ENCODE results near the gene NRAS. TPM values are rescaled to one million over a fixed set of nuclear protein-coding genes. Genes with fewer than 3 reads are reported as not detected.
"Not testable (repeated sequence)": the region's sequence is repeated elsewhere in the genome, so short reads cannot be mapped to it uniquely, and the experiment has no call there.

NRAS gene
- polyA plus RNA-seq: 10 to 100 TPM in 2 of 3 donors, 1 to 10 TPM in 1; 7.2 to 19.6 (median 14.6) TPM

DNA sequence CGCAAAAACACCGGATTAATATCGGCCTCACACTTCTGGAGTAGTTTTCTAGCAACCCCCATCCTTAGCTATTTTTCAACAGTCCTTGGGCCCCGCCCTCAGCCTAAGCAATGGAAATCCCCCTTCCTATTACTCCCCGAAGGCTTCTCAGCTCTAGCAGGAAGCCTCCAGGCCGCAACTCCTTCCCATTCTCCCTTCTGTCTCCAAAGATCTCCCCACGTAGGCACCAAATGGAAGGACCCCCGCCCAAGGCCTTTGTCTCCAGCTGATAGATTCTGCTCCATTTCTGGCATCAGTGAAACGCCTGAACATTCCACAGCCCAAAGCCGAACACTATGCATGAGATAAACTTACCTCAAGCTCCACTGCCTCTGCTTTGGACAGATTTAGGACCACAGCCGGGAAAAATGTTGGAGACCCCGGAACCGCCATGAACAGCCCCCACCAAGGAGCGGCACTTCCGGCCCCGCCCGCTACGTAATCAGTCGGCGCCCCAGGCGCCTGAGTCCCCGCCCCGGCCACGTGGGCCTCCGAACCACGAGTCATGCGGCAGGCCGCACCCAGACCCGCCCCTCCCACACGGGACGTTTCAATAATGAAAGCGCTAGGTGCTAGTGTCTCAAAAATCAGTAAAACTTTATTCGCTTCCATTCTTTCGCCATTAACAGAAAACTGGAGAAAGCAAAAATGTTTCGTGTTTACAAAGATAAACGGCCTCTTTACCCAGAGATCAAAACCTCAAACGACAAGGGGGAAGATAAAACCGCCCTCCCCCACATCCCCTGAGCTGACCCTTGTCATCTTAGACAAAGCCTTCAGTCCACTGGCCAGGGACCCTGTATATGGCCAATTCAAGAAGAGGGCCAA, at the start of gene NRAS:
NRAS (minus strand) TSS at position 468 of the 867 bp plus-strand sequence. CDS start 611 bp downstream, outside the sequence.
- 0 to 1% (median 0%) methylated on average over 38 of the region's 38 CpGs for whole genome bisulfite sequencing, 3 donors

DNA sequence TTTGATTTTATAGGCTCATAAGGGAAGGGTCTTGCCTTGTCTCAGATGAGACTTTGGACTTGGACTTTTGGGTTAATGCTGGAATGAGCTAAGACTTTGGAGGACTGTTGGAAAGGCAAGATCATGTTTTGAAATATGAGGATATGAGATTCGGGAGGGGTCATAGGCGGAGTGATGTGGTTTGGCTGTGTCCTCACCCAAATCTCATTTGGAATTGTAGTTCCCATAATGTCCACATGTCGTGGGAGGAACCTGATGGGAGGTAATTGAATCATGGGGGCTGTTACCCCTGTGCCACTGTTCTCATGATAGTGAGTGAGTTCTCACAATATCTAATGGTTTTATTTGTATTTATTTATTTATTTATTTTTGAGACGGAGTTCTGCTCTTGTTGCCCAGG, 48.1 kb upstream of the NRAS start:
- no peak overlapping the region for H3K27ac ChIP-seq (ENCODE audit: low read depth, low read length)
- 82 to 86% (median 82%) methylated on average over 4 of the region's 4 CpGs for WGBS, 3 donors

More for the DNA sequence above, at the start of gene NRAS:
- no peak within 1 kb of the TSS for H3K27ac ChIP-seq (ENCODE audit: low read depth, low read length)

GRCh38 chr1:114758256-114758832, 41.8 kb upstream of the NRAS start:
- 23 to 31% (median 25%) methylated on average over 6 of the region's 6 CpGs for WGBS, 3 donors
- no peak overlapping the region for H3K27ac ChIP-seq (ENCODE audit: low read depth, low read length)

DNA sequence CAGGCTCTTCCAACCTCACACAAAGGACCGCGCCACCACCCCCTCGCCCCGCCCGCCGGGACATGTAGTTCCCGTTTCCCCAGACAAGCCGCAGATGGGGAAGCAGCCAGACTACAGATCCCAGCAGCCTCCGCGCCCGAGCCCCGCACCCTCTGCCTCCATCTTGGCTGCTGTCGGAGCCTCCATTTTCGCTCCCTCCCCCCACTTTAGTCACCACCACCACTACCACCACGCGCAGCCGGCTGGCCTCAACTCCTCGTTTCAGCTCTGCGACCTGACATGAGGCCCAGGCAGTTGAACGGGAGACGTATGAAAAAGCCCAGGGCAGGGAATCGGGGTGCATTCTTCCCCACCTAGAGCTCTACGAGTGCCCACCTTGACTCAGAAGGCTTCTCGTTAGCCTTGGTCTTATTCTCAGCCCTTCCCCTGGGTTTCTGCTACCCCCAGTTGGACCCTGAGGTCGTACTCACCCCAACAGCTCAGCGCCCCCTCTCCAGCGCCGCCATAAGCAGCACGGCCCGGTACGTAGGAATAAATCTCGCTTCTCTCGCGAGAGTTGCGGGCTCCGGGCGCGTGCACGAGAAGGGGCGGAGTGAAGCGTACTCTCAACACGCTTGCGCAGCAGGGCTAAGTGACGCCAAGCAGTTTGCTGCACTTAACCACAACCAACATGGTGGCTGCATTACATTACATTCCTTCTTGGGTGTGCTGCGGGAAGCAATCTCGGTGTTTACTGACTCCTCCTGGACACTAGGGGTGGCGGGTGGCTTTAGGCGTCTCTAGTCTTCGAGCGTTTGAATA, 41.1 kb upstream of the NRAS start, which contains the start of gene CSDE1:
CSDE1 (minus strand) TSS at position 530 of the 801 bp plus-strand sequence. CDS start 18,094 bp downstream, outside the sequence.
- WGBS, 3 donors: 0% methylated on average over 50 of the region's 50 CpGs
- H3K27ac ChIP-seq (ENCODE audit: low read depth, low read length): peak within 1 kb of the TSS; percentile 89

- no peak overlapping the region for H3K27ac ChIP-seq (ENCODE audit: low read depth, low read length)
- 0 to 2% (median 1%) methylated on average over 17 of the region's 17 CpGs for WGBS, 3 donors
These were observed 40.4 kb upstream of the NRAS start for GRCh38 chr1:114756949-114757454.

DNA sequence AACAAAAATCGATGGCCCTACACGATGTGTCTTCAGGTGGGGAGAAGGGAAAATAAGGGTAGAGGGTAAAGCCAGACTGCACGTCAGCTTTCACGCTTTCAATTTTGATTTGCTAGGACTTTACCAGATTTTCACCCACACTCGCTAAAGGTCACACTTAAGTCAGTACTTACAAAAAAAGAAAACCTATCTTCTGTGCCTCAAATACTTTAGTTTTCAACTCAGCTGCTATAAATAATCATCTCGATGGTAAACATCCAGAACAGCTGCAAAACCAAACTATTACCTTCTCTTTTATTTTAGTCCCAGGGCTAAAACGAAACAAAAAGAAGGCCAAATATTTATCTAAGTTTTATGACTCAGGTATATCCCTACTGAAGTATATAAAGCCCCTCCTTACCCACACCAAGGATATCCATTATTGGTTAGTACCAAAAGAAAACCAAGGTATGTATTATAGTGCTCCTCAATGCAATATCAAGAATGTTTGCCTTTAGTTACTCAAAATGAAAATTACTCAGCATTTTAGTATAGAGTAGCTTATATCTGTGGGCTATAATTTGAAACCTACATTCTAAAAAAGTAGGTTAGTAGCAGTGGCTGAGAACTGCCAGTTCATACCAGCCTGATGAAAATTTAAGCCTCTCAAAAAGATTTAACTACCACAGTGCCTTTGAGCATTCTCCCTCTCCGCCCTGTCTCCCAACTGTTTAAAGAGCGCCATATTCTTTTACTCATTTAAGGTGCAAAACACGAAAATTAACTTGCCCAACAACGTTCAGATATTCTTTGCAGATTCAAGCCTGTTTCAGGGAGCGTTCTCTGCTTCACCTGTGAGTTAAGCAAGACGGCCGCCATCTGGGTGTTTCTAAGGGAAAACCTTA, 39.7 kb upstream of the NRAS start:
- 20 to 35% (median 32%) methylated on average over 14 of the region's 14 CpGs for WGBS, 3 donors
- H3K27ac ChIP-seq (ENCODE audit: low read depth, low read length): no peak overlapping the region

GRCh38 chr1:114755006-114755931, 38.7 kb upstream of the NRAS start:
- WGBS, 3 donors: 43 to 55% (median 52%) methylated on average over 7 of the region's 7 CpGs

GRCh38 chr1:114753702-114754101, 37.1 kb upstream of the NRAS start:
- H3K27ac ChIP-seq (ENCODE audit: low read depth, low read length): not testable (repeated sequence)
- WGBS, 3 donors: 87 to 94% (median 91%) methylated on average over 6 of the region's 6 CpGs

More at GRCh38 chr1:114755006-114755931, 38.7 kb upstream of the NRAS start:
- no peak overlapping the region for H3K27ac ChIP-seq (ENCODE audit: low read depth, low read length)

GRCh38 chr1:114753143-114753542, 36.6 kb upstream of the NRAS start:
- no peak overlapping the region for H3K27ac ChIP-seq (ENCODE audit: low read depth, low read length)
- 73 to 77% (median 75%) methylated on average over 4 of the region's 4 CpGs for WGBS, 3 donors

GRCh38 chr1:114750780-114751179, 34.2 kb upstream of the NRAS start:
- WGBS, 3 donors: 52 to 58% (median 58%) methylated on average over 5 of the region's 5 CpGs
- H3K27ac ChIP-seq (ENCODE audit: low read depth, low read length): no peak overlapping the region

GRCh38 chr1:114749835-114750234, 33.3 kb upstream of the NRAS start:
- WGBS, 3 donors: 69 to 81% (median 78%) methylated on average over 5 of the region's 5 CpGs
- H3K27ac ChIP-seq (ENCODE audit: low read depth, low read length): no peak overlapping the region

DNA sequence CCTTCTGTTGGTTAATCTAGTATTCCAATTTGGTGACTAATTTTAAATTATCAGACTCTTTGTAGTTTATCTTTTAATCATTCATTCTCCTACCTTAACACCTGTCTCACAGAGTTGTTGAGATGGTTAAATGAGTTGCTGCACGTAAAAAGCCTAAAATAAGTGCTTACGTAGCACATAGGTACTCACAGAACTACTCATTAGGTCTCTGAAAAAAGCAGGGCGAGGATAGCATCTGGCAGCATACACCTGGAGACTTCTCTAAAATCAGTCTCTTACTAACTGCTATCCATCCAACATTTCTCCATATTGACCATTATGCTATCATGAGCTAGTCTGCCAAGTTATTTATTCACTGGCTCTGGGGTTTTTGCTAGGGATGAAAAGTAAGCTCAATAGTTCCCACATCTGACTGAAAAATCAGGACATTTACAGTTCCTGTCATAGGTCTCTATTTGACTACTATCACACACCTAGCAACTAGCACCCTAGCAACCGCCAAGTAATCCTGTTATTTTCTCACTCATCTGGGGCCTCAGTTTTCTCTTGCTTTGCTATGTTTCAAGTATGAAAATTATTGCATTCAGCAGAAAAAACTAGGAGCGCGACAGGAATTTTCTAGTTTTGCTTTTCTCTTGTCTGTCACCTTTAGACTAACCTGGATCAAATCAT, 30.0 kb upstream of the NRAS start:
- 80 to 88% (median 87%) methylated on average over 6 of the region's 6 CpGs for WGBS, 3 donors
- H3K27ac ChIP-seq (ENCODE audit: low read depth, low read length): no peak overlapping the region

DNA sequence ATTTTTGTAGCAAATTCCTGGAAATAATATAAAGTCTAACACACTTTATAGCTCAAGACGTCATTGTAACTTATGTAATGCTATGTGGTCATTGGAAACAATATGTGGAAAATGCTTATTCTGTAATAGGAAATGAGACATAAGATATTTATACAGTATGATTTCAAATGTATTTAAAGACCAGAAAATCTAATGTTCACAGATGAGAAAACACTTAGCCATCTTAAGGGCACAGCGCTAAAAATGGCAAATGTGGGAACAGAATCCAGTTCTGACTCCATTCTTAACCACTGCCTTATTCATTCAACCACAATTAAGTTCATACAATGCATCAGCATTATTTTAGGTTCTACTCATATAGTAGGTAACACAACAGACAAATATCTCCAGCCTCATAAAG, 28.7 kb upstream of the NRAS start:
- no peak overlapping the region for H3K27ac ChIP-seq (ENCODE audit: low read depth, low read length)
- 58 to 86% (median 66%) methylated on average over 2 of the region's 2 CpGs for WGBS, 3 donors

DNA sequence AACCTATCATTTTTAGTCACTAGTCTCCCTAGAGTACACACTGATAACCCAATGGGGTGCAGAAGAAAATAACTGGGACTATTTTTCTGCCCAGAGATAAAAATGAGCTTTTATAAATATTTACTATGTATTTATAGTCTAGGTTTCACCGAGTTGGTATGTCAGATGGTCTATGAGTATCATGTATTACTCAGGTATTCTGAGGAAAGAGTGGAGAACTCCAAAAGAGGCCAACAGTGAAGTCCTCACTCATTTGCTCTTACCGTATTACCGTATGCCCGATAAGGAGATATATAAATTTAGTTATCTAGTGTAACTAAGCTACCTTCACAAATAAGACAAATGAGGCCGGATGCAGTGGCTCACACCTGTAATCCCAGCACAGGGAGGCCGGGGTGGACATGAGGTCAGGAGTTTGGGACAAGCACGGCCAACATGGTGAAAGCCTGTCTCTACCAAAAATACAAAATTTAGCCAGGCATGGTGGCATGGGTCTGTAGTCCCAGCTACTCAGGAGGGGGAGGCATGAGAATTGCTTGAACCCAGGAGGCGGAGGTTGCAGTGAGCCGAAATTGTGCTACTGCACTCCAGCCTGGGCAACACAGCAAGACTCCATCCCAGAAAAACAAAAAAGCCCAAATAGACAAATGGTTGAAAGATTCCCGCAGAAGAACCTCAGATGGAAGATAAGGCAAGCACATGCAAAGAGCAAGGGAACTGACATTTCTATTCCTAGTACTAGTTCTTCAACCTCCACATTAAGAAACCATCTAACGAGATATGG, 25.6 kb upstream of the NRAS start:
- H3K27ac ChIP-seq (ENCODE audit: low read depth, low read length): no peak overlapping the region
- WGBS, 3 donors: 79 to 96% (median 95%) methylated on average over 11 of the region's 11 CpGs

GRCh38 chr1:114740331-114740730, 23.8 kb upstream of the NRAS start:
- H3K27ac ChIP-seq (ENCODE audit: low read depth, low read length): no peak overlapping the region
- 95 to 96% (median 95%) methylated on average over 1 of the region's 1 CpG for WGBS, 3 donors
